HG03460 (cell line): ENCODE measurements around the gene KCNC1.

Experiments
- ATAC-seq: cut with Tn5 transposase; IDR thresholded peaks from one replicate; pipeline ENCODE4 v1.9.1; 2021; ENCODE audit not compliant: unreplicated experiment

The KCNC1 gene

GRCh38 chr11:17736930-17737817 lies 2.6 kb downstream of the KCNC1 start:
- ATAC-seq = no peak

DNA sequence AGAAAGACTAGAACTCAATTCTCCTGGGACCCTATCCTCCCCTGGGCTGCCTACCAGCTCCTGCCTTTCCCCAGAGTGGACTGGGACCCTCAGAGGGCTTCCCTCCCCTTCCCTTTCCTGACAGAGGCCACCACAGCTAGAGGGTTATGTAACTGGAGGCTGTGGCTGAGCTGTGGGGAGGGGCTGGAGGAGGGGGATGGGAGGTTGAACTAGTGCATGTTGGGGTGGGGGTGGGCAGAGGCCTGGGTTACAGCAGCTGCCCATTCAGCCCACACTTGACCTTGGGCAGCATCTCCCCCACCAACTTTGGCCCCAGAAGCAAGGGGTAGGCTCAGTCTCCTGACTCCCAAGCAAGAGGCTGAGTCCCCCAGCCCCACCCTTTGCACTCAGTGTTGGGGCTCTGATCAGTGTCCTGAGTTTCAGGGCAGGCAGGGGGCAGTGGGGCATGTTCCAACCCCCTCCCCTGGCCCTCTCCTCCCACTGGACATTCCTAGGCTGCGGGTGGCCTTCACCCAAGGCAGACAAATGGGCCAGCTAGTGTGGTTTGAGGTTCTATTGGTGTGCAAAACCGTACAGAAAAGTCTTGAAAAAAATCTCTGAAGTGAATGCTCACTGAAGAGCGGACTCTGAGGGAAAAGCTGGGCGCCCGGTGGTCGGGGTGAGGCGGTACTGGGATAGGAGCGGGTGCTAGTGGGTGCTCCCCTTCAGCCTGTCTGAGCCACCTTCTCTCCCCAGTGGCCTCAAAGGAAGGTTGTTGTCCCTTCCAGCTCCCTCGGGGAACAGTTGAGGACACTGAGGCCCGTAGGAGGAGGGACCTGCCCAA lies 3.8 kb downstream of the KCNC1 start:
- no peak for ATAC-seq

DNA sequence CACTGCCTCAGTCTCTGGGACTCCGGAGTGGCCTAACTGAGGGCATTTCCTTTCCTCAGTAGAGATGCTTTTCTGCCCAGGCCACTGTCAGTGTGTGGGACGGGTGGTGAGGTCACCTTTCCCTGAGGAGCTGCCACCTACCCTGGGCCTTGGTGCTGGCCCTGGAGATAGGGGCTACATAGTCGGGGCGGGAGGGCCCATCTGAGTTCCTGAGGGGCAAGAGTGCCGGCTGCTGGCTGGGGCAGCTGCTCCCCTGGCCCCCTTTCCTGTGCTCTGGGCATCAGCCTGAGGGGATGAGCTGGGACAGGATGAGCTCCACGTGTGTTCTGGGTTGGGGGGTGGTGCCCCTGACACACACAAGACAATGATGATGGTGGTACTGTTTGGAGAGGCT lies 5.4 kb downstream of the KCNC1 start:
- ATAC-seq = no peak

DNA sequence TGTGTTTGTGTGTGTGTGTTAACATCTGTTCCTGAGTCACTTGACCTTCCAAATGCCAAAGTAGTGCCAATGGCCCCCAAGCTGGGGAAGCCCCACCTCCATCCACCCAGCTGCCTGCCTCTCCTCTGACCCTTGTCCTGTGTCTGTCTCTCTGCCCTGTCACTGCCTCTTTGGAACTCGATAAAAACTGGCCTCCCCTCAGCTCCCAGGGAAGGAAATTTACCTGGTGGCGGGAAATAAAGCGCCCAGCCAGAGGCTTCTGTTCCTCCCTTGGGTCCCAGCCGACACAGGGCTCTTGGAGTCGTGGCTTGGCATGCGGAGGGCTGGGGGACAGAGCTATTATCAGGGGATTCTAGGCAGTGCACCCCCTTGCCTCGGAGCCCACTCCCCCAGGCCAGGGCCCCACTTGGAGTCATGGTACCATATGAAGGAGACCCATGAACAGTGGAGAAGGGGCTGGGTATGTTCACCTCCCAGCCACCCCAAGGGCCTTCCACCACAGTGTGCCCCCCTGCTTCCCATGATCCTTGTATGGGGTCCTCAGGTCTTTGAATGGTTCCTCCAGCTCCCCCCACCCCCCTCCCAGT lies 6.2 kb downstream of the KCNC1 start:
- no peak for ATAC-seq

DNA sequence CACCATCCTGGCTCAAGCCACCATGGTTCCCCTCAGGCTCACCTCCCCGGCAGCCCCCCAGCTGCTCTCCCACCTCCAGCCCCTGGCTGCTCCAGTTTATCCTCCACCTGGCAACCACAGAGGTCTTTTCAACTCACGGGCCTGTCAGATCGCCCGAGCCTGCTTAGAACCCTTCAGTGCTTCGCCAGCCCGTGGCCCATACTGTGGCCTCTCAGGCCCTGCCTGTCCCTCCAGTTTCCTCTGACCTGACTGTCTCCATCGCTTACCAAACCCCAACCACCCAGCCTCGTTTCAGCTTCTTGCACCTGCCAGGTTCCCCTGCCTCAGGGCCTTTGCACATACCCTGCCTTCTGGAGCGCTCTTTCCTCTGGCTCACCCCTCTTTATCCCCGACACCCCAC lies 6.9 kb downstream of the KCNC1 start:
- ATAC-seq = no peak

- ATAC-seq = no peak
Observed at GRCh38 chr11:17742019-17742418, 7.4 kb downstream of the KCNC1 start.

GRCh38 chr11:17743026-17743807 lies 8.6 kb downstream of the KCNC1 start:
- ATAC-seq = no peak

GRCh38 chr11:17743808-17744119 lies 9.2 kb downstream of the KCNC1 start:
- ATAC-seq = no peak

DNA sequence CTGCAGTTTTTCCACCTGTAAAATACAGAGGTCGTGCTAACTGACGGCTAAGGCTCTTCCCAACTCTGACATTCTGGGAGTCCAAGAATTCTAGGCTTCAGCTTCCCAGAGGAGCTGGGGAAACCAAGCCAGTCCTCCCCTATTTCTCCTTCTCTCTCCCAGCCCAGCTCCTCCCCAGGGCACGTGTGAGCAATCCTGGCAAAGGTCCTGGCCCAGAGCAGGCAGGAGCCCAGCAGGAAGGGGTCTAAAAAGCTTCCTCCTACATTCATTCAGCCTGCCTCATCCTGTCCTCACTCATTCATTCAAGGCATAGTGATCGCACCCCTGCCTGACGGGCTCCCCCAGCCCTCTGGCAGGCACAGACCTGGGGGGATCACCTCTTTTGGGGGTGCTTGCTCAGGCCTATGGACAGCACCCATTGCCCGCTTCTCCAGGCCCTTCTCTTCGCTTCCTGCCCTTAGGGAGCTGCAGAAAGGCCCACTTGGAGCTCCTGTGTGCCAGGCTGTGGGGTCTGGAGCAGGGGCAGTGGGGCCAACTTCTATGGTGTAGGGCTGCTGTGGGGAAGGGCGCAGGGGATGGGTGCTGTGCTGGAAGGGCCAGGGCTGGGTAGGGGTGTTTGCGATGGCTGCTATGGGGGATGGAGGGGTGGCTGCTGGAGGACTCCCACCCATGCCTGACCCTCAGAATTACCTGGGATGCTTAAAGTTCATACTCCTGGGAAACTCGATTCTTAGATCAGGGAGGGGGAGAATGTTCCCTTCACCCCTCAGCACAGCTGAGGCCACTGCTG lies 9.8 kb downstream of the KCNC1 start:
- ATAC-seq = no peak

DNA sequence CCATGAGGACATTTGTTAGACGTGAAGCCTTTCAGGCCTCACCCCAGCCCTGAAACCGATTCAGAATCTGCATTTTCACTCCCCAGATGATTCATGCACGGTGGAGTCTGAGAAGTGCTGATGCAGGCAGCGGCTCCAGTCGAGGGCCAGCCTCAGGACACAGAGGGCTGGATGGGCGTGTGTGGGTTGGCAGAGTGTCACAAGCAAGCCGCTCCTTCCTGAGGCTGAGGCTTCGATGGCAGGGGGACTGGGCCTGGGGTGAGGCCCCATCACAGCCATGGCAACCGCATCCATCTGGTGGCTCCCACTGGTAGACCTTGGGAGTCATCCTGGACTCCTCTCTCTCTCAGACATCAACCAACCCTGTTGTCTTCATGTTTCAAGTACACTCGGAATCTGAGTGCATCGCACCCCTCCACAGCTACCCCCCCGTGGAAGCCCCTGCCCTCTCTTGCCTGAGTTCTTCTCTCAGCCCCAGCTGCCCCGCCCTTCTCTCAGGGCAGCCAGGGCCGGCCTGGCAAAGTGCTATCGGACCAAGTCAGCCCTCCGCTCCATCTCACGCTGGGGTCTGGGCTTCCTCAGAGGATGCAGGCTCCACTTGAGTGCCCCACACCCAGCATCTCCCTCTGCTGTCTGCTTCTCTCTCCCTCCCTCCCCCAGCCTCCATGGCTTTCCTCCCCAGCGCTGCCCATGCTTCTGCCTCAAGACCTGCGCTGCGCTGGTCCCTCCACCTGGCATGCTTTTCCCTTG lies 10.6 kb downstream of the KCNC1 start:
- ATAC-seq = no peak

GRCh38 chr11:17746096-17746495 lies 11.5 kb downstream of the KCNC1 start:
- no peak for ATAC-seq

DNA sequence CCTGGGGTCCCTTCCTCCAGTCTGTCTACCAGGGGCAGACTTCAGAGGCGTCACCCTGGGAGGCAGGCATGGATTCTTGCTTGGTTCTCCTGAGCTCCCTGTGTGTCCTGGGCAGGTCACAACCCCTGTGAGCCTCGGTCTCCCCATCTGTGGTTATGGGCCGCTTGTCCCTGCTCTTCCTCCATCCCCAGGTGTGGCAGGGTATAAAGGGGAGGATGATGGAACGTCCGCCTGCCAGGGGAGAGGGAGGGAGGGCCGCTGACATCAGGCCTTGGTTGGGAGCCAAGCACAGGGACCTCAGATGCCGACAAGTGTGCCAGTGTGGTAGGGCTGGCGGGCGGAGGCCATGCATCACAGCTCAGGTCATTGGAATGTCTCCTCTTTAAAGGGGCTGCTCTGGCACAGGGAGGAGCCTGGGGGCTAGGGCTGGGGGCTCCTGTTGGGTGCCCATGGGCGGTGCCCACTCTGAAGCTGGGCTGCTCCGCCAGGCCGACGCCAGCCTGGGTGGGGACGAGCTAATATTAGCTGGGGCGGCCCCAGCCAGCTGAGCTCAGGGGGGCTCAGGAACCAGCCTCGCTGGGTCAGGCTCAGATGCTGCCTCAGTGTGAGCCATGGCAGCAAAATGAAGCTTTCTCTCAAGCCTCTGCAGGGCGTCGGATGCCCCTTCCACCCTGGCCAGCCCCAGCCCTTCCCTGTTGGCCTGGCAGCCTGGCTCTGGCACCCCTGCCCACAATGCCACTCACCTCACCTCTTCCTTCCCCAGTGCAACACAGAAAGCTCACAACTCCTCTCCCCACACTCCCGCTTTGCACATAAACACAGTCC lies 12.8 kb downstream of the KCNC1 start:
- no peak for ATAC-seq

DNA sequence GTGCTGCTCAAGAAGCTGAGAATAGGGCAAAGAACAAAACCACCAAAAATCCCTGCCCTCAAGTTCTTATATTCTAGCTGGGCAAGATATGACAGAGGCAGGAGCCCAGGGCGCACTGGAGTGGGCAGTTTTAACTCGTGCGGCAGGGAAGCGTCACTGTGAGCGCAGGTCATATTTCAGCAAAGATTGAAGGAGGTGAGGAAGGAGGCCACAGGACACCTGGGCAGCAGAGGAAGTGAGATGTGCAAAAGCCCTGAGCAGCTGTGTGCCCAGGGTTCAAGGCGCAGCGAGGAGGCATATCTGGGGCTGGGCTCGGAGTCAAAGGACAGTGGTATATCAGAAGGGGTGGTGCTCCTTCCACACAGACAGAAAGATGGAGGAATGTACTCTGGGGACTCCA lies 13.5 kb downstream of the KCNC1 start:
- no peak for ATAC-seq

- ATAC-seq = no peak
Observed at GRCh38 chr11:17748761-17749721, 14.5 kb downstream of the KCNC1 start.

GRCh38 chr11:17750013-17750800 lies 15.6 kb downstream of the KCNC1 start:
- ATAC-seq = no peak

- no peak for ATAC-seq
Observed at GRCh38 chr11:17750801-17751165, 16.2 kb downstream of the KCNC1 start.

DNA sequence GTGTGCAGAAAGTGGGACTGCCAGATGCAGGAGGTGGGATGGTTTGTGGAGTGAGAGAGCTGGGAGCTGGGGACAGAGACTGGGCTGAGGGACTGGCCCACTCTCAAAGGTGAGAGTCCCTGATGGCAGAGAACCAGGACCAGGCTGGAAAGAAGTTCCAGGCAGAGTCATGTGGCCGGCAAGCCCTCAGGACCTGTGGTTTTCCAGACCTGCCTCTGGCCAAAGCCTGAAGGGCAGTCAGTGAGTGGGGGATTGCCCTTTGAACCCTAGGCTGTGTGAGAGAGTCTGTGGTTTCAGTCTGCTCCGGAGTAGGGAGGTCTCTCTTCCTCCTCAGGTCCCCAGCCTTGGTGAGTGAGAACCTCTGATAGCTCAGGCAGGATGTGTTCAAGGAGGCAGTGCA lies 17.0 kb downstream of the KCNC1 start:
- ATAC-seq = no peak
